ENCODE results near the gene TNS4.

Gene TNS4

GRCh38 chr17:40453881-40454612 is 47.4 kb downstream of the TNS4 start:
- no peak for DNase-seq

DNA sequence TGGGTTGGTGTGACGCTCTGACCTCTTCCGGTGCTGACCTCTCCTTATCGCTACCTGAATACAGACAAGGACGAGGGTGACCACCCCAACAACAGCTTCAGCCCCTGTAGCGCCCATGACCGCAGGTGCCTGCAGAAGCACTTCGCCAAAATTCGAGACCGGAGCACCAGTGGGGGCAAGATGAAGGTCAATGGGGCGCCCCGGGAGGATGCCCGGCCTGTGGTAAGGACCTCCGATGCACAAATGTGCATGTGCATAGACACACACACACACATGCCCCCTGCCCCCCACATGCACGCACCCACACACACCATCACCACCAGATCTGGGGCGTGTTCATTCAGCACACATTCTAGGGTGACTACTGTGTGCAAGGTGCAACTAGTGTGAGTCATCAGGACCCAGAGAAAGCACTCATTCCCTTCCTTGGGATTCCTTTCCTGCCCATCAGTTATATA is 48.5 kb downstream of the TNS4 start:
- DNase-seq, result no peak

DNA sequence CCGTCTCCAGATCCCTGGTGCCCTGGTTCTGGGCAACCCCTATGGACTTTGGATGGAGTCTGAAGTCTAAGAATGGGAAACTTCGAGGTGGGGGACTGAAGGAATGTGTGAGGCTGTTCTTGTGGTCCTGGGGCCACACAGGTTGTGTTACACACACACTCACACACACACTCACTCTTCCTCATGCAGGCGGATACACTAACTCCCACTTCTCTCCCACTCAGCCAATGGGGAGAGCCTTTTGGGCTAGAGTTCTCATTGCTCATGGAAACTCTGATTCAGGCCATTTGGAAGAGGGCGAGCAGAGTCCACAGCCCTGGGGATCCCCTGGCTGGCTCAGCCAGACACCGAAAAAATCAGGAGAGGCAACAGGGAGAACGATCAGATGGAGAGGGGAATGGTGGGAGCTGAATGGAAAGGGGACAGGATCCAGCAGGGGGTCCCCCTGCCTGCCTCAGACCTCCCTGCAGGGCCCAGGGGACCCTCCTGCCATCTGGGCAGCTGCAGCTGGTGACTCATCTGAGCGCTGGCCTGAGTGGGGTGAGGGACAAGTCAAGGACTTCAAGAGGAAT is 49.1 kb downstream of the TNS4 start:
- no peak for DNase-seq

GRCh38 chr17:40451420-40451819 is 50.0 kb downstream of the TNS4 start:
- DNase-seq, result no peak

- DNase-seq, result peak; percentile 47
Observed at GRCh38 chr17:40450175-40450574, 51.2 kb downstream of the TNS4 start.

DNA sequence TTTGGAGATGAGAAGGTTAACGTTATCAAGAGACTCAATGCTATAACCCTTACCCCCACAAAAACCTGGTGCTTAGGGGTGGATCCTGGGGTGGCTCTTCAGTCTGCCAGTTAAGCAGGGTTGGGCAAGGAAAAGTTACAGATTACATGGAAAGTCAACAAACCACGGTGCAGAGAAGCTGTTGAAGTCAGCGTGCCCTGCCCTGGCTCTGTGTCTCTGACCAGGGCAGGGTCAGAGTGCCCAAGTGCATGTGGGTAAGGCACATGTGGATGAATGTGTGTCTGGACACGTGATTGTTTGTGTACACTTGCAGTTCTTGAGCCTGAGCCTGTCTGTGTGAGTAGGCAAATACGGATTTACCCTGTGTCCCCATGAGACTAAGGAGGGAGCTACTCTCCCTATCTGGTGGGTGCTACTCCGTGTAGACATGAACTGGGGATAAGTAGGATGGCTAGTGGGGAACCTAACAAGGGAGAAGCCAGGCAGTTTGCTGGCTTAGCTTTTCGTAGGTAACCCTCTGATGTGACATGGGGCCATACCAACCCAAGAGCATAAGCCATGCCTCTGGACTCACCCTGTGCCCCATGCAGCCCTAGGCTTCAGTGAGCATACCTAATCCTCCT is 52.7 kb downstream of the TNS4 start:
- DNase-seq, result no peak

- no peak for DNase-seq
Observed at GRCh38 chr17:40448213-40448638, 53.2 kb downstream of the TNS4 start.

- no peak for DNase-seq
Observed at GRCh38 chr17:40447806-40448205, 53.6 kb downstream of the TNS4 start.

DNA sequence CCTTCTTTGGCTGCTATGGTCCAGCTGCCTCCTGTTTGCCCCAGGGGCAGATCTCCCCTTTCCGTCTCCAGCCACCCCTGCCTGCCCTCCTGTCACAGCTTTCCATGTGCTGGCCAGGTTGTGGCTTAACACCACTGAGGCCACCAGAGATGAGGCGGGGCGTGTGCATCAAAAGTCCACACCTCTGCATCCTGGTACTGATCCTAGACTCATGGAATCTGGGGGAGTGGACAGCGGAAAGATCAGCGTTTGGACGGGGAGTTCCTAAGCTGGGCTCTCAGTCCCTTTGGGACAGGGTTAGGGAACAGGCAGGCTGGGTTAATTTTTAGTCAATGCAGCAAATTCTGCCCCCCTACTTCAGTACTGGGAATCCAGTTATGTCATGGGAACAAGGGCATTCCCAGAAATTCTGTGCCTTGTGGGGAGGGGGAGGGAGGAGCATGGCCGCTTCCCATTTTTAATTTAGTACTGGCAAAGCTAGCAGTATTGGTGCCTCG is 54.2 kb downstream of the TNS4 start:
- DNase-seq, result no peak

- no peak for DNase-seq
Observed at GRCh38 chr17:40445751-40446468, 55.5 kb downstream of the TNS4 start.

DNA sequence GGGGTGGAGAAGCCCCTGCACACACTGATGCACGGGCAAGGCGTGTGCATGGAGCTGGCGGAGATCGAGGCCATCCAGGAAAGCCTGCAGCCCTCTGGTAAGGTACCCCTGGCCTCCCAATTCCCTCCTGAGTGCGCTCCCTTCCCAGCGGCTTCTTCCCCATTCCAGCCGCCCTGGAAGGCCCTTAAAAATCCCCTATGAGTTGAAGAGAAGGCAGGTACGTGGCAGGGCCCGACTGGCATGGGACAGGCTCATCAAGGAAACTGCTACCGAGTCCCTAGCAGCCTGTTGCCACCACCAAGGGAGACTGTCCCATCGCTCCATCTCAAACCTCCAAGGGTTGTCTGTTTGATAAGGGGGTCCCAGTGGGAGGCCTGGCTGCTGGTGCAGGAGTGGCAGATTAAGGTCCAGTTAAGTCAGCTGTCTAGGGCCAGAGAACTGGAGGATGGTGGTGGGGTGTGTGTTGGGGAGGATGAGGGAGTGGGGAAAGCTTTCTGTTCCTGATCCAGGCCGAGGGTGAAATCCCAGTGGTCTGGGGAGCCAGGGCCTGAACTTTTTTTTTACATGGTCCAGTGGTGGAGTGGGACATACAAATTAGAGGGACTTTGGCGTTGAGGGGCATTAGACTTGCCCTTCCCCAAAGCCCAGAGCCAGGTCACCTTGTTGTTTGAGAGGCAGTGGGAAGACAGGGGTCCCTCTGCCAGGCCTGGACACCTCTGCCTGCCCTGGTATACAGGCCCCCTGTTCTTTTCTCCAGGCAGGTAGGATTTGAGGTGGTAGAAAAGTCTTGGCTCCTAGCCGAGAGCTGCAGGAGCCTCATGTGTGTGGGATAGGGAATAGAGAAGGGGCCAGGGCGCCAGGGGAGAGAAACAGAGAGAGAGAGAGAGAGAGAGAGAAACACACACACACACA is 57.2 kb downstream of the TNS4 start:
- DNase-seq, result no peak

GRCh38 chr17:40443196-40443987 is 58.0 kb downstream of the TNS4 start, which contains the start of gene IGFBP4:
TSS of gene IGFBP4 (plus strand) at chr17:40443450. CDS start at chr17:40443736, 286 bp downstream.
- peak; percentile 72 for DNase-seq

GRCh38 chr17:40442392-40443195 is 58.8 kb downstream of the TNS4 start:
- no peak for DNase-seq

DNA sequence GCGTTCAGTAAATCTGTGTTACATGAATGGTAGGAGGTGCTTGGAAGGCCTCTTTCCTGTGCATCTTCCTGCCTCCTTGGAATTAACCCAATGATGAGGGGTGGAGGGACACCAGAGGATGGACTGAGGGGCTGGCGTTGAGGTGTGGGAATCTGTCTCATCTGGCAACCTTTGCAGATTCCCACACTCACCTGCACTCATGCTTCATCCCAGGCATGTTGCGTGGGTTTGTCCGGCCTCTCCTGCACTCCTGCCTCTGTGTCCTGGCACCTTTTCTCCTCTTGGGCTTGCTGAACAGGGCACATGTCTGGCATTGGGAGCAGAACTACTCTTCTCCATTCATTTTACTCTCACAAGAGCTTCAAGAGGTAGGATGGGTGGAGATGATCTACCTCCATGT is 61.3 kb downstream of the TNS4 start:
- no peak for DNase-seq

DNA sequence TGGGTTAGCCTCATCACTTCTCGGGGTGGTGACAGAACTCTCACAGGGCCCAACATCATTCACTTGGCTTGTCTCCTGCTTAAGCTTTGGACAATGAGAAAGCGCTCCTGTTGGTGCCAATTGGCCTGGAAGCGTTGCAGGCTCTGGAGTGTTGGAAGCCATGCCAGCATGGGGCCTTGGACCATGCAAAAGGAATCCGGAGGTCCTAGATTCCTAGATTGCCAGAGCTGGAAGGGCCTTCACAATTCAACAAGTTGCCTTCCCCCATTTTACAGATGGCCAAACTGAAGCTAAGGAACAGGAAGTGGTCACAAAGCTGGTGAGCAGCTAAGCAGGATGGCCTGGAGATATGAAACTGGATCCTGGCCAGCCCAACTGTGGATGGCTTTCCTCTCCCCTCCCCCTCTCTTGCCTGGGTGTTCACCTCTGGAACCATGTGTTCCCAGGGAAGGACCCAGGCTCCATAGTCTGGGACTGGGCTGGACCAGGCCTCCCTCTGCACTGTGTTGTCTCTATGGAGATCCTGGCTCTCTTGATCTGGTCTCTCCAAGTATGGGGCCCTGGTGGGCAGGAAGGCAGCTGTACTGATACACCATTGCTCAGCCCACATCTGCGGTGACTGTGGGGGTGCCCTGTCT is 64.2 kb downstream of the TNS4 start:
- no peak for DNase-seq

DNA sequence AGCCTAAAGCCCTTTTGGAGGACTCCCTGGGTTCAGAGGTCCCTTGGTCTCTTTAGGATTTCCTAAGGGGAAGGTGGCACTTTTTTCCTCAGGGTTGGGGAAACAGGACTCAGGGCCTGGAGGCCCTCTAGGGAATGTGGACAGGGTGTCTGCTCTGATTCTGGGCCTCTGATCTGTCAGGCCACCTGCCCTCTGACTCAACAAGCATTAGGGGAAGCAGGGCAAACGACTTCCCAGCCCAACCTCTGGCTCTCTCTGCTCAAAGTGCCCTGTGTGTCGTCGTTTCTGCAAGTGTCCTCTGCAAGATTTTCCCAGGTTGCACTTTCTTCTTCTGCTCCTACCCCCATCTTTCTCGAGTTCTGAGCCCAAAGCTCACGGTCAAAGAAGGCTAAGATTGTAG is 64.8 kb downstream of the TNS4 start:
- DNase-seq, result no peak

DNA sequence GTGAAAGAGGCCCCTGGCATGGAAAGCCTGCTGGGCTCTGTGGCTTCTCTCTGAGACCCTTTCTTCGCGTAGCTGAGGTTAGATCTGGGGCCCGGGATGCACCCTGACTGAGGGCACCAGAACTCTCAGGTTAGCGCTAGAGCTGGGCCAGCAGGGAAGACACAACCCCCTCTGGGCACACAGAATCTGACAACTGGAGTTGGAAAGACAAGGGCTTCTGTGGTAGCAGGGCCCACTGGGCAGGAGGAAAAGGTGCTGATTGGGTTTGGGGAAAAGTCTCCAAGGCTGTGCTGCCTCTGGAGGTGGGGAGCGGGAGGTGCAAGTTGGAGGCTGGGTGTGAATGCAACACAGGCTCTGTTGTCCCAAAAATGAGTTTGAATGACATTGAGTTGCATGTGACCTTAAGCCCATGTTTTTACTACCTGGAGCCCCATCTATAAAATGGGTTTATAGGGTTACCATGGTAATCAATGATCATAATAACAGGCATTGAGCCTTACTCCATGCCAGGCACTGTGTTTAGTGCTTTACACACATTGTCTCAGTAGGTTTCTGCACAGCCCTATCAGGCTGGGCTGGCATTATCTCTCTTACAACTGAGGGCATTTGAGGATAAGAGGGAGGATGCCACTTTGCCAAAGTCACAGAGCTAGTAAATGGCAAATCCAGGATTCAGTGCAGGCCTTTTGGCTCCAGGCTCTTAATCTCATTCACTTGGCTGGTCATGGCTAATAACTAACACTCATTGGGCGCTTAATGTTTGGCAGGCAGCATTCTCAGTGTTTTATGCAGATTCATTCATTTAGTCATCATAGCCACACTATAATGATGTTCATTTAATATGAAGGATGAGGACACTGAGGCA is 67.6 kb downstream of the TNS4 start:
- no peak for DNase-seq

GRCh38 chr17:40432864-40433528 is 68.4 kb downstream of the TNS4 start:
- no peak for DNase-seq
